ENCODE data around the gene TSTD1.

- no peak for TF ChIP-seq CTCF (IDR thresholded peaks at IDR 0.05)
- TF ChIP-seq ARID4B (CRISPR knock-in tag; IDR thresholded peaks at IDR 0.05; ENCODE audit: borderline replicate concordance), result no peak
- TF ChIP-seq PREB (CRISPR knock-in tag; IDR thresholded peaks at IDR 0.05; ENCODE audit: borderline replicate concordance), result no peak
- TF ChIP-seq KAT7 (CRISPR knock-in tag; IDR thresholded peaks at IDR 0.05; ENCODE audit: borderline replicate concordance), result no peak
- TF ChIP-seq E2F1 (CRISPR knock-in tag; IDR thresholded peaks at IDR 0.05), result no peak
- no peak for TF ChIP-seq ZNF416 (CRISPR knock-in tag; IDR thresholded peaks at IDR 0.05)
- TF ChIP-seq AFF4 (CRISPR knock-in tag; IDR thresholded peaks at IDR 0.05; ENCODE audit: borderline replicate concordance), result no peak
These were observed 29.8 kb upstream of the TSTD1 start for GRCh38 chr1:161068306-161069234.

All from WTC11 (cell line).